ENCODE data around the gene GRAP.
"Not testable (repeated sequence)": the region's sequence is repeated elsewhere in the genome, so short reads cannot be mapped to it uniquely, and the experiment has no call there.

Gene GRAP

GRCh38 chr17:19046782-19047375 lies at the start of gene GRAP:
Gene GRAP (minus strand): TSS chr17:19046957. CDS start chr17:19046926, 31 bp downstream.
- not testable (repeated sequence) for DNase-seq

GRCh38 chr17:19093684-19094438 lies 47.1 kb upstream of the GRAP start:
- not testable (repeated sequence) for DNase-seq

- DNase-seq: not testable (repeated sequence)
Measured at GRCh38 chr17:19092737-19093683, 46.3 kb upstream of the GRAP start.

- DNase-seq: not testable (repeated sequence)
Measured at GRCh38 chr17:19090058-19090772, 43.5 kb upstream of the GRAP start.

GRCh38 chr17:19088804-19089685 lies 42.3 kb upstream of the GRAP start:
- DNase-seq: not testable (repeated sequence)

GRCh38 chr17:19077386-19077785 lies 30.6 kb upstream of the GRAP start:
- not testable (repeated sequence) for DNase-seq

- not testable (repeated sequence) for DNase-seq
Measured at GRCh38 chr17:19076398-19077192, 29.8 kb upstream of the GRAP start.

GRCh38 chr17:19070318-19071168 lies 23.8 kb upstream of the GRAP start:
- not testable (repeated sequence) for DNase-seq

GRCh38 chr17:19064378-19064777 lies 17.6 kb upstream of the GRAP start:
- not testable (repeated sequence) for DNase-seq

GRCh38 chr17:19063326-19063956 lies 16.7 kb upstream of the GRAP start:
- not testable (repeated sequence) for DNase-seq

- not testable (repeated sequence) for DNase-seq
Measured at GRCh38 chr17:19062718-19063325, 16.1 kb upstream of the GRAP start.

GRCh38 chr17:19062009-19062717 lies 15.4 kb upstream of the GRAP start:
- not testable (repeated sequence) for DNase-seq

GRCh38 chr17:19055447-19055846 lies 8.7 kb upstream of the GRAP start:
- DNase-seq: not testable (repeated sequence)

GRCh38 chr17:19048826-19049225 lies 2.1 kb upstream of the GRAP start:
- not testable (repeated sequence) for DNase-seq

GRCh38 chr17:19047510-19047909 lies 753 bp upstream of the GRAP start:
- DNase-seq: not testable (repeated sequence)

- DNase-seq: not testable (repeated sequence)
Measured at GRCh38 chr17:19044643-19045042, 2.1 kb downstream of the GRAP start.

- not testable (repeated sequence) for DNase-seq
Measured at GRCh38 chr17:19043032-19043431, 3.7 kb downstream of the GRAP start.

GRCh38 chr17:19042369-19042768 lies 4.4 kb downstream of the GRAP start:
- not testable (repeated sequence) for DNase-seq

Measured in eye (tissue), 1 donor.